Natural killer cell (primary cell): ENCODE measurements around the gene OR1C1. TPM values are rescaled to one million over a fixed set of nuclear protein-coding genes. Genes with fewer than 3 reads are reported as not detected.
"Not testable (repeated sequence)": the region's sequence is repeated elsewhere in the genome, so short reads cannot be mapped to it uniquely, and the experiment has no call there.

ENCODE experiments used
- ATAC-seq, 3 donors: fragments of 150-1000 bp in 2 of 3; fragments of 200-7000 bp in 1 of 3; cut with Tn5 transposase; 1 replicate in 1 of 3; 2 replicates in 2 of 3; pipeline ENCODE4 v1.10.0; 2021; ENCODE audit warnings: mild to moderate bottlenecking in 2 of 3, moderate library complexity in 2 of 3
- DNase-seq, 2 donors: peaks; one replicate each; pipeline versions ENCODE4 v3.0.0 to v3.0.0-alpha.2; 2013 to 2021; ENCODE audit warnings: mixed read lengths in 1 of 2
- H3K27ac ChIP-seq: one replicate; pipeline ENCODE4 v1.5.1; 2013; ENCODE audit warnings: mild to moderate bottlenecking, low read length
- H3K27me3 ChIP-seq: one replicate; pipeline ENCODE4 v1.6.1; 2013; ENCODE audit warnings: low read length; ENCODE audit not compliant: control insufficient read depth, insufficient read depth
- H3K36me3 ChIP-seq: one replicate; pipeline ENCODE4 v1.6.1; 2013; ENCODE audit warnings: low read length; ENCODE audit not compliant: control insufficient read depth, insufficient read depth
- H3K4me1 ChIP-seq: one replicate; pipeline ENCODE4 v1.6.1; 2013; ENCODE audit warnings: low read length; ENCODE audit not compliant: control insufficient read depth, insufficient read depth
- H3K4me3 ChIP-seq: one replicate; pipeline ENCODE4 v1.5.1; 2013; ENCODE audit warnings: low read length
- H3K9me3 ChIP-seq: one replicate; pipeline ENCODE4 v1.6.1; 2013; ENCODE audit warnings: low read length; ENCODE audit not compliant: control insufficient read depth, insufficient read depth
- H3K27ac Mint-ChIP-seq, 2 donors: one replicate each; pipeline ENCODE4 v1.8.0; 2022; ENCODE audit warnings: mild to moderate bottlenecking in 2 of 2, mixed read lengths in 2 of 2, moderate library complexity in 1 of 2
- H3K27me3 Mint-ChIP-seq, 2 donors: one replicate each; pipeline ENCODE4 v1.8.0; 2022; ENCODE audit warnings: low read depth in 2 of 2, mixed read lengths in 2 of 2
- H3K36me3 Mint-ChIP-seq: one replicate; pipeline ENCODE4 v1.8.0; 2022; ENCODE audit warnings: mixed read lengths
- H3K4me1 Mint-ChIP-seq, 2 donors: one replicate each; pipeline ENCODE4 v1.8.0; 2022; ENCODE audit warnings: mixed read lengths in 2 of 2
- H3K4me3 Mint-ChIP-seq: one replicate; pipeline ENCODE4 v1.8.0; 2022; ENCODE audit warnings: mild to moderate bottlenecking, moderate library complexity, mixed read lengths
- H3K9me3 Mint-ChIP-seq, 2 donors: one replicate each; pipeline ENCODE4 v1.8.0; 2022; ENCODE audit warnings: mixed read lengths in 2 of 2
- CTCF ChIP-seq: fragments of 200-600 bp; IDR thresholded peaks from one replicate; pipeline ENCODE4 v1.8.0; 2022; ENCODE audit warnings: antibody characterized with exemption
- WGBS: methylation state at CpG from one replicate; pipeline ENCODE4 v1.1.7; 2013; ENCODE audit warnings: missing lambda C conversion rate; ENCODE audit not compliant: insufficient coverage; 5-methylcytosine and 5-hydroxymethylcytosine counted together
- intact Hi-C: fragments of 100-400 bp; cut with micrococcal nuclease; formaldehyde crosslinking; loops from one replicate; pipeline ENCODE4 v1.14.2; 2022
- total RNA-seq, 4 donors: library from RNA; stranded (reverse); fragments of 120-200 nt in 1 of 4; gene quantifications; one replicate each; pipeline versions ENCODE4 v1.2.3 to v1.2.4, GENCODE V29; 2013 to 2022

The OR1C1 gene
- total RNA-seq, 3 donors from 2014 or later (not counting 1 experiment from before 2014, with no cell fraction given): not detected

- Mint-ChIP-seq H3K4me1 (no peaks in the 10 kb centered on the region), H3K9me3 (peaks cover 6% of the 10 kb centered on the region in 2 donors), H3K27ac (no peak within 1 kb of the TSS), H3K4me3 (no peak within 1 kb of the TSS), H3K36me3 (no peaks in the 10 kb centered on the region), H3K27me3 (no peaks in the 10 kb centered on the region)
- TF ChIP-seq CTCF: no peak
- Histone ChIP-seq H3K9me3 (peaks cover 5% of the 10 kb centered on the region), H3K4me1 (no peaks in the 10 kb centered on the region), H3K27ac (no peak within 1 kb of the TSS), H3K36me3 (no peaks in the 10 kb centered on the region), H3K27me3 (no peaks in the 10 kb centered on the region), H3K4me3 (no peak within 1 kb of the TSS)
- intact Hi-C loops: no loop called here
- ATAC-seq (no peak), DNase-seq (no peak)
- WGBS: 100% methylated on average over 1 of the region's 3 CpGs
Observed at GRCh38 chr1:247716546-247716945, 43.8 kb downstream of the OR1C1 start, which contains the start of gene OR6F1. Gene OR6F1 (minus strand): TSS chr1:247716646. CDS start chr1:247712755, 3,891 bp downstream.

- WGBS: 92% methylated on average over 7 of the region's 7 CpGs
- H3K4me1 ChIP-seq: no peaks in the 10 kb centered on the region
- ATAC-seq (no peak), DNase-seq (no peak)
- TF ChIP-seq CTCF: no peak
- H3K27me3 Mint-ChIP-seq: no peaks in the 10 kb centered on the region
- no peaks in the 10 kb centered on the region for H3K9me3 ChIP-seq
- H3K27ac Mint-ChIP-seq: no peak overlapping the region
- H3K4me1 Mint-ChIP-seq: no peaks in the 10 kb centered on the region
- no peak overlapping the region for H3K4me3 Mint-ChIP-seq
- no peaks in the 10 kb centered on the region for H3K27me3 ChIP-seq
- H3K36me3 ChIP-seq: no peaks in the 10 kb centered on the region
- intact Hi-C loops: no loop called here
- H3K36me3 Mint-ChIP-seq: no peaks in the 10 kb centered on the region
- no peak overlapping the region for H3K4me3 ChIP-seq
- H3K27ac ChIP-seq: no peak overlapping the region
- peaks cover 9% of the 10 kb centered on the region in 2 donors for H3K9me3 Mint-ChIP-seq
Observed at GRCh38 chr1:247713753-247714152, 46.6 kb downstream of the OR1C1 start.

- H3K9me3 ChIP-seq, H3K27ac ChIP-seq, intact Hi-C loops, H3K9me3 Mint-ChIP-seq, ATAC-seq, H3K4me1 ChIP-seq, H3K27me3 Mint-ChIP-seq, H3K4me3 Mint-ChIP-seq, H3K36me3 ChIP-seq, H3K36me3 Mint-ChIP-seq, H3K4me3 ChIP-seq, H3K27ac Mint-ChIP-seq, H3K27me3 ChIP-seq, H3K4me1 Mint-ChIP-seq, DNase-seq: not testable (repeated sequence)
- WGBS: 93% methylated on average over 8 of the region's 8 CpGs
Observed at GRCh38 chr1:247710681-247711080, 49.7 kb downstream of the OR1C1 start.

Other genes with a start within 250 kb of the OR1C1 start
- not detected for gene OR2C3, start 224.1 kb downstream of the OR1C1 start, total RNA-seq
- gene GCSAML, start 211.4 kb downstream of the OR1C1 start, total RNA-seq: 10 to 100 TPM in 1 of 3 donors, 1 to 10 TPM in 1, under 1 TPM in 1; 0.19 to 62.1 (median 1.4) TPM
- gene OR2G2, start 172.2 kb downstream of the OR1C1 start, total RNA-seq: not detected
- not detected for gene OR2G3, start 155.0 kb downstream of the OR1C1 start, total RNA-seq
- not detected for gene OR13G1, start 80.8 kb downstream of the OR1C1 start, total RNA-seq
- not detected for gene OR6F1, start 43.9 kb downstream of the OR1C1 start, total RNA-seq
- gene OR14K1, start 21.9 kb downstream of the OR1C1 start, total RNA-seq: not detected
- not detected for gene OR14A2, start 12.4 kb downstream of the OR1C1 start, total RNA-seq
- not detected for gene OR14A16, start 63.6 kb upstream of the OR1C1 start, total RNA-seq
- gene OR11L1, start 81.3 kb upstream of the OR1C1 start, total RNA-seq: not detected
- 1 to 10 TPM in 2 of 3 donors, under 1 TPM in 1; 0.50 to 3.9 (median 1.9) TPM for gene TRIM58, start 96.6 kb upstream of the OR1C1 start, total RNA-seq
- gene OR2W3, start 135.0 kb upstream of the OR1C1 start, total RNA-seq: 1 to 10 TPM in 1 of 3 donors, under 1 TPM in 2; 0.41 to 1.0 (median 0.65) TPM
- not detected for gene OR2T8, start 159.7 kb upstream of the OR1C1 start, total RNA-seq
- gene OR2AJ1, start 164.3 kb upstream of the OR1C1 start, total RNA-seq: not detected
- gene OR2L8, start 188.3 kb upstream of the OR1C1 start, total RNA-seq: 1 to 10 TPM in 1 of 3 donors, not detected in 2; 1.1 TPM
- gene OR2AK2, start 204.7 kb upstream of the OR1C1 start, total RNA-seq: under 1 TPM in 1 of 3 donors, not detected in 2; 0.88 TPM